Measurements from ENCODE around the gene TM4SF18. TPM values are rescaled to one million over a fixed set of nuclear protein-coding genes. Genes with fewer than 3 reads are reported as not detected.
A peak's percentile ranks its signal among the peaks of the same experiment; 100 is the strongest.

TM4SF18 gene
- total RNA-seq, 1 donor from 2014 or later = 5.6 TPM

DNA sequence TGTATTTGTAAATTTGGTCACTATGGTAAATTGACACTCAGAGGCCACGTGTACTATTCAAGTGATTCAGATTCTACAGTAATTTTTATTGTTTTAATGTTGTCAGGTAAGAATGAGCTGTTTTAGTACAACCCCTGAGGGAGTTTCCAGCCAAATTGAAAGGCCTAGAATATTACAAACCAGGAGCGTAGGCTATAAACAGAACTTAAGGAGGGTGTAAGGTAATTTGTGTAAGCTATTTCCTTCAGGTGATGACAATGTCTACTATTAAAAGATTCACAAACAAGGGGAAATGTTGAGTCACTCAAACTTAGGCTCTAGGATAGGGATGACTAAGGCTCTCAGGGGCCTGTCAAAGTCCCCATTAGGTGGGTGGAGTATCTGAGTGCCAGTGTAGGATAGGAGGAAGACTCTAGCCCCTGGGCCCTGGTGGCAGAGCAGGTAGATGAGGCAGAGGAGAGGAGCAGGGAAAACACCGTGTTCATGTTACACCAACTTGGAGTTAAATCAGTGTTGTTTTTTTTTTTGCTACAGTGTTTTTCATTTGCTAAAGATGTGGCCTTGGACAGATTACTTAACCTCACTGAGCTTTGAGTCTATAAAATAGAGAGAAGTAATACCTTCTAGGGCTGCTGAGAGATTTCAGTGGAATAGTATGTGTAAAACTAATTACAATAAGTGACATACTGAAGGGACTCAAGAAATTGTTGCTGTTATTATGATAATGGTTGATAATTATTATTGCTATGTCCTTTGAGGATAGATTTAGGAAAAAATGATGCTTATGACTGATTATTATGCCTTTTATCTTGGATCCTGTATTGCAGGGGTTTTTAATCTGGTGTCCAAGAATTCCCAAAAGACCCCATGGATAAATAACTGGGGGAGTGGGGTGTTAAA is 33.8 kb upstream of the TM4SF18 start:
- no peaks in the 10 kb centered on the region for H3K79me2 ChIP-seq (ENCODE audit: insufficient read depth, low read length)
- peak overlapping the region; percentile 34 for H3K27ac Mint-ChIP-seq (ENCODE audit: unreplicated experiment)
- H2AFZ ChIP-seq (ENCODE audit: low read depth, low read length) = no peak overlapping the region
- H3K36me3 Mint-ChIP-seq (ENCODE audit: low read depth, unreplicated experiment) = no peaks in the 10 kb centered on the region
- peaks cover 23% of the 10 kb centered on the region for H3K4me1 Mint-ChIP-seq (ENCODE audit: low read depth, unreplicated experiment)
- FAIRE-seq (peak; percentile 49), DNase-seq (ENCODE audit: low read depth) (peak; percentile 62)
- H3K9ac ChIP-seq (ENCODE audit: low read length) = no peak overlapping the region
- peaks cover 20% of the 10 kb centered on the region for H3K4me1 ChIP-seq (ENCODE audit: insufficient read depth, low read length)
- H3K36me3 ChIP-seq (ENCODE audit: insufficient read depth, low read length) = peaks cover 29% of the 10 kb centered on the region
- H3K4me3 ChIP-seq (ENCODE audit: insufficient read depth, low read depth, low read length) = no peak overlapping the region
- no peak overlapping the region for H3K4me3 Mint-ChIP-seq (ENCODE audit: unreplicated experiment)
- H4K20me1 ChIP-seq (ENCODE audit: insufficient read depth, low read length) = peaks cover 5% of the 10 kb centered on the region
- H3K27me3 Mint-ChIP-seq (ENCODE audit: low read depth, unreplicated experiment) = no peaks in the 10 kb centered on the region
- H3K4me2 ChIP-seq (ENCODE audit: low read length) = no peak overlapping the region
- peak overlapping the region; percentile 9 for H3K27ac ChIP-seq (ENCODE audit: low read depth, low read length)
- H3K27me3 ChIP-seq (ENCODE audit: insufficient read depth, low read length) = no peaks in the 10 kb centered on the region
- H3K9me3 ChIP-seq (ENCODE audit: insufficient read depth, low read depth, low read length) = no peaks in the 10 kb centered on the region
- no peaks in the 10 kb centered on the region for H3K9me3 Mint-ChIP-seq (ENCODE audit: unreplicated experiment)
- TF ChIP-seq, protein P1, sequence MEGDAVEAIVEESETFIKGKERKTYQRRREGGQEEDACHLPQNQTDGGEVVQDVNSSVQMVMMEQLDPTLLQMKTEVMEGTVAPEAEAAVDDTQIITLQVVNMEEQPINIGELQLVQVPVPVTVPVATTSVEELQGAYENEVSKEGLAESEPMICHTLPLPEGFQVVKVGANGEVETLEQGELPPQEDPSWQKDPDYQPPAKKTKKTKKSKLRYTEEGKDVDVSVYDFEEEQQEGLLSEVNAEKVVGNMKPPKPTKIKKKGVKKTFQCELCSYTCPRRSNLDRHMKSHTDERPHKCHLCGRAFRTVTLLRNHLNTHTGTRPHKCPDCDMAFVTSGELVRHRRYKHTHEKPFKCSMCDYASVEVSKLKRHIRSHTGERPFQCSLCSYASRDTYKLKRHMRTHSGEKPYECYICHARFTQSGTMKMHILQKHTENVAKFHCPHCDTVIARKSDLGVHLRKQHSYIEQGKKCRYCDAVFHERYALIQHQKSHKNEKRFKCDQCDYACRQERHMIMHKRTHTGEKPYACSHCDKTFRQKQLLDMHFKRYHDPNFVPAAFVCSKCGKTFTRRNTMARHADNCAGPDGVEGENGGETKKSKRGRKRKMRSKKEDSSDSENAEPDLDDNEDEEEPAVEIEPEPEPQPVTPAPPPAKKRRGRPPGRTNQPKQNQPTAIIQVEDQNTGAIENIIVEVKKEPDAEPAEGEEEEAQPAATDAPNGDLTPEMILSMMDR (IDR thresholded peaks at IDR 0.05; ENCODE audit: insufficient read depth, low read depth, low read length) = no peak
- TF ChIP-seq EZH2 (IDR thresholded peaks at IDR 0.05; ENCODE audit: insufficient read depth, low read length) = no peak

DNA sequence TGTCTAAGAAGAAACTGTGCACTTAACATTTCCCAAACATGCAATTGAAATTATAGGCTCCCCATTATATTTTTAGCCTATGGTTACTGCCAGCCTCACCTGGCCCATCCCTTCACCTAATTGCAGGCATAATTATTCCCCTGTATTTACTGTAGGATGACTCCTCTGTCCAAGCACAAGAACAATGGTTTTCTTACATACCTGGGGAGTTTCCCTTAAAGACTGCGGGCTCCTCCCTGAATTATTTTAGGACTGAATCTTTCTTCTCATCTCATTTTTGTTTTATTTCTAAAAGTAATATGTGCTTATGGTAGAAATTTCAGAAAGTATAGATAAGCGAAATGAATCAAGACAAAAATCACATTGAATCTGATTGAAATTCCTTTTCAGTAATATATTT is 32.6 kb upstream of the TM4SF18 start:
- H3K36me3 ChIP-seq (ENCODE audit: insufficient read depth, low read length) = peaks cover 21% of the 10 kb centered on the region
- H3K9me3 Mint-ChIP-seq (ENCODE audit: unreplicated experiment) = no peaks in the 10 kb centered on the region
- no peaks in the 10 kb centered on the region for H4K20me1 ChIP-seq (ENCODE audit: insufficient read depth, low read length)
- peaks cover 17% of the 10 kb centered on the region for H3K4me1 Mint-ChIP-seq (ENCODE audit: low read depth, unreplicated experiment)
- no peak overlapping the region for H3K27ac Mint-ChIP-seq (ENCODE audit: unreplicated experiment)
- peaks cover 13% of the 10 kb centered on the region for H3K4me1 ChIP-seq (ENCODE audit: insufficient read depth, low read length)
- H3K4me2 ChIP-seq (ENCODE audit: low read length) = no peak overlapping the region
- H2AFZ ChIP-seq (ENCODE audit: low read depth, low read length) = no peak overlapping the region
- DNase-seq (ENCODE audit: low read depth) (no peak), FAIRE-seq (no peak)
- TF ChIP-seq, protein P1 (IDR thresholded peaks at IDR 0.05; ENCODE audit: insufficient read depth, low read depth, low read length) = no peak
- no peak for TF ChIP-seq EZH2 (IDR thresholded peaks at IDR 0.05; ENCODE audit: insufficient read depth, low read length)
- H3K4me3 Mint-ChIP-seq (ENCODE audit: unreplicated experiment) = no peak overlapping the region
- no peaks in the 10 kb centered on the region for H3K79me2 ChIP-seq (ENCODE audit: insufficient read depth, low read length)
- H3K9ac ChIP-seq (ENCODE audit: low read length) = no peak overlapping the region
- H3K36me3 Mint-ChIP-seq (ENCODE audit: low read depth, unreplicated experiment) = no peaks in the 10 kb centered on the region
- no peaks in the 10 kb centered on the region for H3K9me3 ChIP-seq (ENCODE audit: insufficient read depth, low read depth, low read length)
- H3K27me3 Mint-ChIP-seq (ENCODE audit: low read depth, unreplicated experiment) = no peaks in the 10 kb centered on the region
- no peaks in the 10 kb centered on the region for H3K27me3 ChIP-seq (ENCODE audit: insufficient read depth, low read length)
- no peak overlapping the region for H3K27ac ChIP-seq (ENCODE audit: low read depth, low read length)
- no peak overlapping the region for H3K4me3 ChIP-seq (ENCODE audit: insufficient read depth, low read depth, low read length)

DNA sequence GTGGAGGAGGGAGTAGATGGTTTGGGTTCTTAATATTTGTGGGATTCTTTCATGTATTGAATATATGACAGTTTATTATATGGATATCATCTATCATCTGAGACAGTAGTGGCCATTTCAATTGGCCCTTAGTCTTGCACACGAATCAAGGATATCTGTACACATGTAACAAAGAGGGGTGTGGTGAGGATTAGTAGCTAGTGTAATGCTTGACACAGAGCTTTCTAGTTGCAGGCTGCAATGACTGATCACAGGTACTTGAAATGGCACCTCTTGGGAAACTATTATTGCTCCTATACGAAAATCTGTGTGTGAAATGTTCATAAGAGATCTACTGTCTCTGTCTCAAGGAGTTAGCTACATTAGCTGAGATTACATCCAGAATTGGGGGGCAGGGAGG is 31.2 kb upstream of the TM4SF18 start:
- H3K4me1 ChIP-seq (ENCODE audit: insufficient read depth, low read length) = peaks cover 5% of the 10 kb centered on the region
- DNase-seq (ENCODE audit: low read depth) (no peak), FAIRE-seq (no peak)
- no peak overlapping the region for H3K4me3 ChIP-seq (ENCODE audit: insufficient read depth, low read depth, low read length)
- H3K4me2 ChIP-seq (ENCODE audit: low read length) = no peak overlapping the region
- H3K27me3 ChIP-seq (ENCODE audit: insufficient read depth, low read length) = no peaks in the 10 kb centered on the region
- no peaks in the 10 kb centered on the region for H3K36me3 Mint-ChIP-seq (ENCODE audit: low read depth, unreplicated experiment)
- no peak overlapping the region for H3K4me3 Mint-ChIP-seq (ENCODE audit: unreplicated experiment)
- no peaks in the 10 kb centered on the region for H3K27me3 Mint-ChIP-seq (ENCODE audit: low read depth, unreplicated experiment)
- H2AFZ ChIP-seq (ENCODE audit: low read depth, low read length) = no peak overlapping the region
- no peak overlapping the region for H3K27ac Mint-ChIP-seq (ENCODE audit: unreplicated experiment)
- no peak overlapping the region for H3K9ac ChIP-seq (ENCODE audit: low read length)
- no peaks in the 10 kb centered on the region for H3K9me3 Mint-ChIP-seq (ENCODE audit: unreplicated experiment)
- no peaks in the 10 kb centered on the region for H4K20me1 ChIP-seq (ENCODE audit: insufficient read depth, low read length)
- peaks cover 11% of the 10 kb centered on the region for H3K4me1 Mint-ChIP-seq (ENCODE audit: low read depth, unreplicated experiment)
- H3K27ac ChIP-seq (ENCODE audit: low read depth, low read length) = no peak overlapping the region
- no peak for TF ChIP-seq EZH2 (IDR thresholded peaks at IDR 0.05; ENCODE audit: insufficient read depth, low read length)
- TF ChIP-seq, protein P1 (IDR thresholded peaks at IDR 0.05; ENCODE audit: insufficient read depth, low read depth, low read length) = no peak
- H3K36me3 ChIP-seq (ENCODE audit: insufficient read depth, low read length) = peaks cover 10% of the 10 kb centered on the region
- H3K79me2 ChIP-seq (ENCODE audit: insufficient read depth, low read length) = no peaks in the 10 kb centered on the region
- H3K9me3 ChIP-seq (ENCODE audit: insufficient read depth, low read depth, low read length) = no peaks in the 10 kb centered on the region
